Measurements from ENCODE around the gene NR1D1.

DNA sequence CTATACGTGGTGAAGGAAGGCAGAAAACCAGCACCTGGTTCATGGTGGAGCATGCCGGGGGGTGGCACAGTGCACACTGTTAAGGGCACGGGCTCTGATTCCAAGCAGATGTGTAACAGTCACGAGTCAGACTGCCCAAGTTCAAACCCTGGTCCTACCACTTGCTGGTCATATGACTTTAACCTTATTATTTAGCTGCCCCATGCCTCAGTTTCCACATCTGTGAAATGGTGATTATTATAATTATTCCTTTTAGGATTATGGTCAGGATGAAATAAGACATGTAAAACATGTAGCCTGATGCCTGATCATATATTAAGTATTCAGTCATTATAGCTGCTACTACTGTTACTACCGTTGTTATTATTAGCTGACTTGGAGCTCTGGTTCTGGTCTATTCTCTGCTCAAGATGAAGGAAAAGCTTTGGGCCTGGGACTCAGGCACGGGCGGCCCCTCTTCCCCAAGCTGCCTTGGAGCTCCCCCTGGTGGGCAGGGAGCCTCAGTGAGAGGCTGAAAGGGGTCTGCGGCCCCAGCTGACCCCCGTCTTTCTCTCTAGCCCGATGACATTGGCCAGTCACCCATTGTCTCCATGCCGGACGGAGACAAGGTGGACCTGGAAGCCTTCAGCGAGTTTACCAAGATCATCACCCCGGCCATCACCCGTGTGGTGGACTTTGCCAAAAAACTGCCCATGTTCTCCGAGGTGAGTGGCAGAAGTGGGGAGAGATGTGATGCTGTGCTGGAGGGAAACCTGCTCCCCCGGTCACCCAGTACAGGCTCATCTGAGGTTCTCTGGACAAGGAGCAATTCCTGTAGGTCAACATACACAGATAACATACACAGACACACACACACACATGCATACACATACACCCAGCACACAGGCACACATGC, 14.0 kb downstream of the NR1D1 start:
- TF ChIP-seq POLR2A (IDR thresholded peaks at IDR 0.05) = no peak
- TF ChIP-seq, protein P1, sequence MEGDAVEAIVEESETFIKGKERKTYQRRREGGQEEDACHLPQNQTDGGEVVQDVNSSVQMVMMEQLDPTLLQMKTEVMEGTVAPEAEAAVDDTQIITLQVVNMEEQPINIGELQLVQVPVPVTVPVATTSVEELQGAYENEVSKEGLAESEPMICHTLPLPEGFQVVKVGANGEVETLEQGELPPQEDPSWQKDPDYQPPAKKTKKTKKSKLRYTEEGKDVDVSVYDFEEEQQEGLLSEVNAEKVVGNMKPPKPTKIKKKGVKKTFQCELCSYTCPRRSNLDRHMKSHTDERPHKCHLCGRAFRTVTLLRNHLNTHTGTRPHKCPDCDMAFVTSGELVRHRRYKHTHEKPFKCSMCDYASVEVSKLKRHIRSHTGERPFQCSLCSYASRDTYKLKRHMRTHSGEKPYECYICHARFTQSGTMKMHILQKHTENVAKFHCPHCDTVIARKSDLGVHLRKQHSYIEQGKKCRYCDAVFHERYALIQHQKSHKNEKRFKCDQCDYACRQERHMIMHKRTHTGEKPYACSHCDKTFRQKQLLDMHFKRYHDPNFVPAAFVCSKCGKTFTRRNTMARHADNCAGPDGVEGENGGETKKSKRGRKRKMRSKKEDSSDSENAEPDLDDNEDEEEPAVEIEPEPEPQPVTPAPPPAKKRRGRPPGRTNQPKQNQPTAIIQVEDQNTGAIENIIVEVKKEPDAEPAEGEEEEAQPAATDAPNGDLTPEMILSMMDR (IDR thresholded peaks at IDR 0.05) = peak; percentile 59 to 80 (median 66)

Data from testis (tissue), 2 donors.